Fibroblast of lung (primary cell): Measurements from ENCODE around the gene ELMOD3. TPM values are rescaled to one million over a fixed set of nuclear protein-coding genes. Genes with fewer than 3 reads are reported as not detected.
A peak's percentile ranks its signal among the peaks of the same experiment; 100 is the strongest.

Source experiments
- DNase-seq, 2 donors: peaks; one replicate each; pipeline versions ENCODE4 v3.0.0 to v3.0.0-alpha.2; 2010; ENCODE audit warnings: low read depth in 2 of 2
- H2AFZ ChIP-seq: 2 replicates; pipeline ENCODE4 v1.5.1; 2012; ENCODE audit warnings: low read length, control low read depth, inconsistent platforms
- H3K27ac ChIP-seq: 2 replicates; pipeline ENCODE4 v1.5.1; 2011; ENCODE audit warnings: low read length, control low read depth; ENCODE audit not compliant: insufficient read depth
- H3K27me3 ChIP-seq: 2 replicates; pipeline ENCODE4 v1.5.1; 2011; ENCODE audit warnings: mild to moderate bottlenecking, low read length; ENCODE audit not compliant: control insufficient read depth, insufficient read depth
- H3K36me3 ChIP-seq: 2 replicates; pipeline ENCODE4 v1.5.1; 2011; ENCODE audit warnings: low read length; ENCODE audit not compliant: control insufficient read depth, insufficient read depth
- H3K4me1 ChIP-seq: 2 replicates; pipeline ENCODE4 v1.5.1; 2011; ENCODE audit warnings: low read length; ENCODE audit not compliant: control insufficient read depth, insufficient read depth; ENCODE audit errors: extremely low read depth
- H3K4me2 ChIP-seq: 2 replicates; pipeline ENCODE4 v1.5.1; 2011; ENCODE audit warnings: low read length, control low read depth; ENCODE audit not compliant: insufficient read depth; ENCODE audit errors: extremely low read depth
- H3K4me3 ChIP-seq, 4 experiments: fragments of 200-600 bp in 1 of 4; sonication (generic) in 1 of 4; replicated peaks in 1 of 4; 2 replicates each; pipeline ENCODE4 v1.5.1; 2011 to 2016; ENCODE audit warnings: low read length in 4 of 4, low read depth in 3 of 4, mild to moderate bottlenecking in 3 of 4, control low read depth in 2 of 4, inconsistent platforms in 1 of 4, mixed read lengths in 1 of 4; ENCODE audit not compliant: insufficient read depth in 1 of 4; ENCODE audit errors: control extremely low read depth in 1 of 4
- H3K79me2 ChIP-seq: 2 replicates; pipeline ENCODE4 v1.5.1; 2012; ENCODE audit warnings: mild to moderate bottlenecking, low read length, inconsistent platforms; ENCODE audit not compliant: control insufficient read depth, insufficient read depth
- H3K9ac ChIP-seq: 2 replicates; pipeline ENCODE4 v1.5.1; 2011; ENCODE audit warnings: mild to moderate bottlenecking, low read length, control low read depth; ENCODE audit not compliant: insufficient read depth
- H3K9me3 ChIP-seq: 2 replicates; pipeline ENCODE4 v1.5.1; 2012; ENCODE audit warnings: low read depth, low read length; ENCODE audit not compliant: control insufficient read depth, insufficient read depth
- H4K20me1 ChIP-seq: 2 replicates; pipeline ENCODE4 v1.5.1; 2011; ENCODE audit warnings: low read length; ENCODE audit not compliant: control insufficient read depth, insufficient read depth; ENCODE audit errors: extremely low read depth
- CTCF ChIP-seq, 2 donors: IDR thresholded peaks in 1 of 2; conservative IDR thresholded peaks in 1 of 2; 1 replicate in 1 of 2; 2 replicates in 1 of 2; pipeline ENCODE4 v1.5.1; 2011 to 2012; ENCODE audit warnings: low read length in 2 of 2, control low read depth in 1 of 2, inconsistent platforms in 1 of 2, low read depth in 1 of 2, mild to moderate bottlenecking in 1 of 2
- EZH2 ChIP-seq: IDR thresholded peaks from 2 replicates; pipeline ENCODE4 v1.5.1; 2012; ENCODE audit warnings: low read length, control low read depth, mild to moderate bottlenecking; ENCODE audit errors: missing control alignments
- polyA plus RNA-seq, 2 donors: library from polyadenylated mRNA; depleted of rRNA in 1 of 2; stranded (reverse) in 1 of 2; unstranded in 1 of 2; fragments of >200 nt; gene quantifications; 2 replicates each; pipeline ENCODE4 v1.2.1, GENCODE V29; 2011 to 2012; ENCODE audit warnings: missing spikeins in 1 of 2
- total RNA-seq: library from RNA; depleted of rRNA; stranded (reverse); fragments of >200 nt; gene quantifications from 2 replicates; pipeline ENCODE4 v1.2.1, GENCODE V29; 2014

ELMOD3 gene
- total and polyA plus RNA-seq, 2 donors (not counting 1 experiment from before 2014, with no cell fraction given), result 13.0 to 27.9 TPM

GRCh38 chr2:85355073-85355410 is 473 bp downstream of the ELMOD3 start:
- H3K79me2 ChIP-seq, result peaks cover 25% of the 10 kb centered on the region
- TF ChIP-seq EZH2, result no peak
- no peak for TF ChIP-seq CTCF (conservative IDR thresholded peaks at IDR 0.05 in 1 of 2, IDR thresholded peaks at IDR 0.05 in 1 of 2; ENCODE audit: low read depth in 1 of 2, low read length in 2 of 2)
- H4K20me1 ChIP-seq, result no peaks in the 10 kb centered on the region
- peak overlapping the region; percentile 86 for H3K9ac ChIP-seq
- no peaks in the 10 kb centered on the region for H3K27me3 ChIP-seq
- peak overlapping the region; percentile 98 for H2AFZ ChIP-seq
- H3K4me1 ChIP-seq, result peaks cover 4% of the 10 kb centered on the region
- peaks cover 10% of the 10 kb centered on the region for H3K36me3 ChIP-seq
- H3K4me2 ChIP-seq, result peak overlapping the region; percentile 90
- H3K27ac ChIP-seq, result peak overlapping the region; percentile 85
- DNase-seq, result no peak
- H3K9me3 ChIP-seq, result no peaks in the 10 kb centered on the region
- H3K4me3 ChIP-seq, result peak overlapping the region; percentile 90 to 100 (median 94)

GRCh38 chr2:85355521-85355920 is 952 bp downstream of the ELMOD3 start:
- Histone ChIP-seq H4K20me1 (no peaks in the 10 kb centered on the region), H3K4me2 (peak overlapping the region; percentile 90), H3K79me2 (peaks cover 25% of the 10 kb centered on the region), H3K27ac (peak overlapping the region; percentile 85), H3K9ac (peak overlapping the region; percentile 86), H3K27me3 (no peaks in the 10 kb centered on the region), H2AFZ (no peak overlapping the region), H3K9me3 (no peaks in the 10 kb centered on the region), H3K4me3 (peak overlapping the region; percentile 90 to 100 (median 94)), H3K36me3 (peaks cover 8% of the 10 kb centered on the region), H3K4me1 (peaks cover 4% of the 10 kb centered on the region)
- TF ChIP-seq EZH2, result no peak
- TF ChIP-seq CTCF (conservative IDR thresholded peaks at IDR 0.05 in 1 of 2, IDR thresholded peaks at IDR 0.05 in 1 of 2; ENCODE audit: low read depth in 1 of 2, low read length in 2 of 2), result no peak
- peak in 1 of 2 donors; percentile 8 for DNase-seq

GRCh38 chr2:85356186-85356585 is 1.6 kb downstream of the ELMOD3 start:
- TF ChIP-seq CTCF (conservative IDR thresholded peaks at IDR 0.05 in 1 of 2, IDR thresholded peaks at IDR 0.05 in 1 of 2; ENCODE audit: low read depth in 1 of 2, low read length in 2 of 2), result no peak
- no peak for TF ChIP-seq EZH2

More at GRCh38 chr2:85356186-85356585, 1.6 kb downstream of the ELMOD3 start:
- DNase-seq, result no peak
- no peak overlapping the region for H3K27ac ChIP-seq
- H3K4me1 ChIP-seq, result peaks cover 4% of the 10 kb centered on the region
- H2AFZ ChIP-seq, result no peak overlapping the region
- peaks cover 5% of the 10 kb centered on the region for H3K36me3 ChIP-seq
- no peak overlapping the region for H3K4me2 ChIP-seq
- H3K4me3 ChIP-seq, result no peak overlapping the region
- no peaks in the 10 kb centered on the region for H3K27me3 ChIP-seq
- no peaks in the 10 kb centered on the region for H3K9me3 ChIP-seq
- no peak overlapping the region for H3K9ac ChIP-seq
- no peaks in the 10 kb centered on the region for H4K20me1 ChIP-seq
- H3K79me2 ChIP-seq, result peaks cover 25% of the 10 kb centered on the region
